ENCODE measurements around the gene ZSWIM4.

DNA sequence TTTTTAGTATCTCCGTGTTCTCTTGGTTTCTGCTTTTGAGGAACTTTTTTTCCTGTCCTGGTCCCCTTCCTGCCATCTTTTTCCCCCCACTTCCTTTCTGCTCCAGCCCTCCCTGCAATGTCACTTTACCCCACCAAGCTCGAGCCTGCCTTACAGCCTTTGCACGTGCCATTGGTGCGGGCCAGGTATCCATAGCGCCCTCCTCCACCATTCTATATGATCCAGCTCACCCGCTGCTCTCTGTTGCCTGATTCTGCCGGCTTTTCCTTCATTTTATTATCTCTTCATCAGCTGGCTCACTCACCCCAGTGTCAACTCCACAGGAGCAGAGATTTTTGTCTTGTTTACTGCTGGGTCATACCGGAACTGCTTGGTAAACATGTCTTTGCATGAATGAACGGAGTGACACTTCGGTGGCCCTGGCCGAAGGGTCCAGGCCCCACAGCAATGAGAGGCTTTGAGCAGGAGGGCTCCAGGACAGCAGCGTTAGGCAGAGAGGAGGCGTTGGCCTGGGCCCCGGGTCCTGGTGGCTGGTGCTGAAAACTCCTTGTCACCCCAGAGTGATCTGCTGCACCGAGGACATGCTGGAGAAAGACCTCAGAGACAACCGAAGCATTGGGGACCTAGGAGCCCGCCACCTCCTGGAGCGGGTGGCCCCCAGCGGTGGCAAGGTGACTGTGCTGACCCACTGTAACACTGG, 29.7 kb upstream of the ZSWIM4 start:
- no peak for TF ChIP-seq CTCF (IDR thresholded peaks at IDR 0.05; ENCODE audit: low read depth, low read length, poor library complexity, severe bottlenecking)
- no peak for TF ChIP-seq EZH2phosphoT487 (IDR thresholded peaks at IDR 0.05; ENCODE audit: borderline replicate concordance, low read length)
